SK-N-SH treated with all-trans-retinoic acid at 6 μM for 48 hours (cell line): ENCODE data around the gene TNIP1.

Experiments
- ATAC-seq: fragments of 200-7000 bp; cut with Tn5 transposase; 3 replicates; pipeline ENCODE4 v1.9.1; 2020; ENCODE audit warnings: mild to moderate bottlenecking, moderate library complexity
- ARNTL ChIP-seq: fragments of 450-650 bp; formaldehyde crosslinking; IDR thresholded peaks from 2 replicates; pipeline ENCODE4 v1.5.0; 2020; ENCODE audit warnings: low read depth, mild to moderate bottlenecking, moderate library complexity, borderline replicate concordance
- BACH2 ChIP-seq: fragments of 250-450 bp; sonication (Bioruptor Pico); IDR thresholded peaks from 2 replicates; pipeline ENCODE4 v1.9.0; 2021; ENCODE audit warnings: mild to moderate bottlenecking, borderline replicate concordance
- CREB5 ChIP-seq: fragments of 250-450 bp; sonication (Bioruptor Pico); IDR thresholded peaks from 2 replicates; pipeline ENCODE4 v1.5.1; 2020; ENCODE audit warnings: low read depth, mild to moderate bottlenecking, moderate library complexity
- CSDC2 ChIP-seq: fragments of 250-450 bp; sonication (Bioruptor Pico); IDR thresholded peaks from 2 replicates; pipeline ENCODE4 v1.5.0; 2020; ENCODE audit warnings: mild to moderate bottlenecking, moderate library complexity
- CSRNP3 ChIP-seq: fragments of 250-450 bp; sonication (Bioruptor Pico); IDR thresholded peaks from 2 replicates; pipeline ENCODE4 v1.5.1; 2021; ENCODE audit warnings: mild to moderate bottlenecking, moderate library complexity
- ESRRG ChIP-seq: fragments of 250-450 bp; sonication (Bioruptor Pico); IDR thresholded peaks from 2 replicates; pipeline ENCODE4 v1.6.1; 2021; ENCODE audit warnings: mild to moderate bottlenecking
- GLIS3 ChIP-seq: fragments of 250-450 bp; sonication (Bioruptor Pico); IDR thresholded peaks from 2 replicates; pipeline ENCODE4 v1.5.0; 2020; ENCODE audit warnings: mild to moderate bottlenecking, moderate library complexity
- ISL1 ChIP-seq: fragments of 250-450 bp; sonication (Bioruptor Pico); IDR thresholded peaks from 2 replicates; pipeline ENCODE4 v2.1.2; 2022; ENCODE audit warnings: mild to moderate bottlenecking, moderate library complexity
- OSR1 ChIP-seq: fragments of 250-450 bp; sonication (Bioruptor Pico); IDR thresholded peaks from 2 replicates; pipeline ENCODE4 v1.8.0; 2022; ENCODE audit warnings: moderate library complexity, mild to moderate bottlenecking, inconsistent platforms
- PATZ1 ChIP-seq: fragments of 250-450 bp; sonication (Bioruptor Pico); IDR thresholded peaks from 2 replicates; pipeline ENCODE4 v1.8.0; 2020; ENCODE audit warnings: mild to moderate bottlenecking, moderate library complexity, borderline replicate concordance
- POU6F1 ChIP-seq: fragments of 250-450 bp; sonication (Bioruptor Pico); IDR thresholded peaks from 2 replicates; pipeline ENCODE4 v1.8.0; 2021; ENCODE audit warnings: low read depth, mild to moderate bottlenecking, moderate library complexity, borderline replicate concordance
- PPARA ChIP-seq: fragments of 250-450 bp; sonication (Bioruptor Pico); IDR thresholded peaks from 2 replicates; pipeline ENCODE4 v1.5.0; 2020; ENCODE audit warnings: mild to moderate bottlenecking, borderline replicate concordance
- RARB ChIP-seq: fragments of 250-450 bp; sonication (Bioruptor Pico); IDR thresholded peaks from 2 replicates; pipeline ENCODE4 v1.8.0; 2021; ENCODE audit warnings: mild to moderate bottlenecking, moderate library complexity
- SNAI2 ChIP-seq: fragments of 250-450 bp; sonication (Bioruptor Pico); IDR thresholded peaks from 2 replicates; pipeline ENCODE4 v1.5.0; 2020; ENCODE audit warnings: mild to moderate bottlenecking, moderate library complexity
- TCF4 ChIP-seq: fragments of 250-450 bp; sonication (Bioruptor Pico); IDR thresholded peaks from 2 replicates; pipeline ENCODE4 v1.8.0; 2021; ENCODE audit warnings: mild to moderate bottlenecking, moderate library complexity, borderline replicate concordance
- TOX ChIP-seq: fragments of 250-450 bp; sonication (Bioruptor Pico); IDR thresholded peaks from 2 replicates; pipeline ENCODE4 v1.8.0; 2021; ENCODE audit warnings: mild to moderate bottlenecking, moderate library complexity, borderline replicate concordance
- TSHZ2 ChIP-seq: fragments of 250-450 bp; sonication (Bioruptor Pico); IDR thresholded peaks from 2 replicates; pipeline ENCODE4 v1.5.0; 2020; ENCODE audit warnings: mild to moderate bottlenecking, moderate library complexity
- ZC3H10 ChIP-seq: fragments of 250-450 bp; sonication (Bioruptor Pico); IDR thresholded peaks from 2 replicates; pipeline ENCODE4 v1.5.1; 2021; ENCODE audit warnings: mild to moderate bottlenecking, moderate library complexity
- ZFP3 ChIP-seq: fragments of 250-450 bp; sonication (Bioruptor Pico); IDR thresholded peaks from 2 replicates; pipeline ENCODE4 v1.5.0; 2020; ENCODE audit warnings: mild to moderate bottlenecking, moderate library complexity
- ZFP30 ChIP-seq: fragments of 450-650 bp; formaldehyde crosslinking; IDR thresholded peaks from 2 replicates; pipeline ENCODE4 v1.5.0; 2022; ENCODE audit warnings: mild to moderate bottlenecking, moderate library complexity
- ZNF565 ChIP-seq: fragments of 450-650 bp; formaldehyde crosslinking; conservative IDR thresholded peaks from 2 replicates; pipeline ENCODE4 v1.5.0; 2020; ENCODE audit warnings: low read depth, mild to moderate bottlenecking, moderate library complexity
- ZNF70 ChIP-seq: fragments of 450-650 bp; formaldehyde crosslinking; IDR thresholded peaks from 2 replicates; pipeline ENCODE4 v1.5.0; 2020; ENCODE audit warnings: mild to moderate bottlenecking, moderate library complexity
- ZNF8 ChIP-seq: fragments of 450-650 bp; formaldehyde crosslinking; IDR thresholded peaks from 2 replicates; pipeline ENCODE4 v1.5.0; 2020; ENCODE audit warnings: mild to moderate bottlenecking, moderate library complexity

Gene TNIP1

GRCh38 chr5:151123897-151124751 lies 43.3 kb upstream of the TNIP1 start:
- TF ChIP-seq ZC3H10 (CRISPR knock-in tag) (no peak), PPARA (CRISPR knock-in tag) (no peak), RARB (CRISPR knock-in tag) (no peak), CSRNP3 (CRISPR knock-in tag) (no peak), ISL1 (CRISPR knock-in tag) (no peak), BACH2 (CRISPR knock-in tag) (no peak), ARNTL (no peak), TCF4 (CRISPR knock-in tag) (no peak), PATZ1 (CRISPR knock-in tag) (no peak), ZFP30 (CRISPR knock-in tag) (no peak), ZNF8 (CRISPR knock-in tag) (no peak), SNAI2 (CRISPR knock-in tag) (no peak), TOX (CRISPR knock-in tag) (no peak), ESRRG (CRISPR knock-in tag) (no peak), GLIS3 (no peak), ZNF565 (CRISPR knock-in tag) (no peak), CREB5 (CRISPR knock-in tag) (no peak), POU6F1 (CRISPR knock-in tag) (no peak), ZFP3 (CRISPR knock-in tag) (no peak), OSR1 (CRISPR knock-in tag) (no peak)
- ATAC-seq: no peak; the same call in 1 of the 3 replicates

GRCh38 chr5:151122828-151123227 lies 42.0 kb upstream of the TNIP1 start:
- no peak for ATAC-seq
- no peak for TF ChIP-seq SNAI2 (CRISPR knock-in tag)
- no peak for TF ChIP-seq ZNF8 (CRISPR knock-in tag)
- TF ChIP-seq POU6F1 (CRISPR knock-in tag): no peak
- TF ChIP-seq, all 23 proteins: peak for 0

- no peak for ATAC-seq
- TF ChIP-seq SNAI2 (CRISPR knock-in tag): no peak
- TF ChIP-seq ZNF70 (CRISPR knock-in tag): no peak
- no peak for TF ChIP-seq TCF4 (CRISPR knock-in tag)
- no peak for TF ChIP-seq TSHZ2 (CRISPR knock-in tag)
- no peak for TF ChIP-seq ZFP30 (CRISPR knock-in tag)
- TF ChIP-seq ESRRG (CRISPR knock-in tag): no peak
- no peak for TF ChIP-seq CSDC2 (CRISPR knock-in tag)
- TF ChIP-seq BACH2 (CRISPR knock-in tag): no peak
- TF ChIP-seq TOX (CRISPR knock-in tag): no peak
- TF ChIP-seq ZFP3 (CRISPR knock-in tag): no peak
- TF ChIP-seq GLIS3: no peak
- no peak for TF ChIP-seq POU6F1 (CRISPR knock-in tag)
- TF ChIP-seq RARB (CRISPR knock-in tag): no peak
- TF ChIP-seq ZC3H10 (CRISPR knock-in tag): no peak
- TF ChIP-seq ZNF565 (CRISPR knock-in tag): no peak
- TF ChIP-seq OSR1 (CRISPR knock-in tag): no peak
Observed at GRCh38 chr5:151121665-151122064, 40.8 kb upstream of the TNIP1 start.
